ENCODE measurements around the gene CORO6. TPM values are rescaled to one million over a fixed set of nuclear protein-coding genes. Genes with fewer than 3 reads are reported as not detected.

The CORO6 gene
- total RNA-seq, 1 experiment from 2014 or later: 2.3 TPM

- no peaks in the 10 kb centered on the region for H3K9me3 Mint-ChIP-seq
- H3K4ac ChIP-seq (ENCODE audit: low read depth, low read length): no peak overlapping the region
- H2BK20ac ChIP-seq (ENCODE audit: low read depth, low read length, poor library complexity, severe bottlenecking): no peak overlapping the region
- no peak overlapping the region for H2AFZ ChIP-seq (ENCODE audit: low read length)
- no peak overlapping the region for H2BK5ac ChIP-seq (ENCODE audit: insufficient read length, low read length)
- H3K36me3 Mint-ChIP-seq (ENCODE audit: insufficient read depth in 1 of 3, low read depth in 3 of 3): no peaks in the 10 kb centered on the region; a peak in 1 of 7 replicates
- no peak overlapping the region for H3K9ac ChIP-seq (ENCODE audit: extremely low read depth, insufficient read length, low read length)
- no peak overlapping the region for H3K27ac ChIP-seq (ENCODE audit: insufficient read length, low read depth, low read length)
- H2BK120ac ChIP-seq (ENCODE audit: low read depth, low read length, poor library complexity, severe bottlenecking): no peak overlapping the region
- H3K14ac ChIP-seq (ENCODE audit: insufficient read depth, low read length): no peak overlapping the region
- H3K27me3 Mint-ChIP-seq (ENCODE audit: low read depth): no peaks in the 10 kb centered on the region
- no peak overlapping the region for H2AK5ac ChIP-seq (ENCODE audit: insufficient read length, low read length)
- no peak overlapping the region for H3K4me3 Mint-ChIP-seq
- no peak overlapping the region for H4K5ac ChIP-seq (ENCODE audit: insufficient read length, low read depth, low read length)
- H4K20me1 ChIP-seq (ENCODE audit: control insufficient read depth, insufficient read depth, insufficient read length): no peaks in the 10 kb centered on the region
- no peak overlapping the region for H3T11ph ChIP-seq (ENCODE audit: low read length)
- no peaks in the 10 kb centered on the region for H3K27me3 ChIP-seq (ENCODE audit: insufficient read depth, low read length)
- H3K23me2 ChIP-seq (ENCODE audit: insufficient read length, low read depth, low read length, poor library complexity, severe bottlenecking): no peaks in the 10 kb centered on the region
- peak overlapping the region in 1 of 3 experiments; percentile 17; a peak in 1 of 7 replicates for H3K27ac Mint-ChIP-seq
- no peak overlapping the region for H2BK15ac ChIP-seq (ENCODE audit: low read depth, low read length)
- no peak overlapping the region for H4K8ac ChIP-seq (replicated peaks; ENCODE audit: insufficient read length, low read depth, low read length)
- H3K18ac ChIP-seq (ENCODE audit: insufficient read length, low read depth, low read length): no peak overlapping the region
- no peaks in the 10 kb centered on the region for H3K79me2 ChIP-seq (ENCODE audit: insufficient read depth, low read length)
- H4K91ac ChIP-seq (ENCODE audit: insufficient read length, low read depth, low read length): no peak overlapping the region
- no CpG with 5 or more reads among the region's 2 CpGs for WGBS (ENCODE audit: extremely low coverage, insufficient read length, low lambda C conversion rate)
- H3K4me2 ChIP-seq (ENCODE audit: insufficient read depth, insufficient read length, low read length): no peak overlapping the region
- H2BK12ac ChIP-seq (ENCODE audit: insufficient read length, low read depth, low read length): no peak overlapping the region
- H3K79me1 ChIP-seq (ENCODE audit: insufficient read depth, low read depth, low read length, poor library complexity, severe bottlenecking): no peaks in the 10 kb centered on the region
- H3K56ac ChIP-seq (ENCODE audit: insufficient read length, low read depth, low read length): no peak overlapping the region
- no peak for DNase-seq
- no peak for TF ChIP-seq CTCF (conservative IDR thresholded peaks at IDR 0.05)
- H3K9me3 ChIP-seq (ENCODE audit: control insufficient read depth, low read depth, low read length): no peaks in the 10 kb centered on the region
- H3K4me1 Mint-ChIP-seq: peaks cover 22 to 25% of the 10 kb centered on the region in 2 experiments
- H3K4me1 ChIP-seq (ENCODE audit: insufficient read depth, low read length): 0 out of 2 replicates have a peak, but pooled peaks cover 2% of the 10 kb centered on the region
- H3K23ac ChIP-seq (ENCODE audit: insufficient read length, low read depth, low read length): no peak overlapping the region
Observed at GRCh38 chr17:29642171-29642611, 19.5 kb upstream of the CORO6 start.
